Breast epithelium (tissue), 3 donors: Measurements from ENCODE around the gene KLRF1.

ENCODE experiments used
- CTCF ChIP-seq, 3 donors: fragments of 450-650 bp; IDR thresholded peaks; one replicate each; pipeline ENCODE4 v1.5.1; 2016 to 2017; ENCODE audit warnings: antibody characterized with exemption in 3 of 3, mild to moderate bottlenecking in 3 of 3, moderate library complexity in 3 of 3
- POLR2AphosphoS5 ChIP-seq, 3 donors: sonication (generic); formaldehyde crosslinking; IDR thresholded peaks; one replicate each; pipeline ENCODE4 v1.6.1; 2017; ENCODE audit warnings: antibody characterized with exemption in 3 of 3

GRCh38 chr12:9856894-9857293 lies 29.6 kb downstream of the KLRF1 start:
- no peak for TF ChIP-seq CTCF (IDR thresholded peaks at IDR 0.05)
- no peak for TF ChIP-seq POLR2AphosphoS5 (IDR thresholded peaks at IDR 0.05)
